ENCODE measurements around the gene PLCH2. TPM values are rescaled to one million over a fixed set of nuclear protein-coding genes. Genes with fewer than 3 reads are reported as not detected.

The PLCH2 gene
- polyA plus RNA-seq, 1 of the 3 experiments (the other 2 are of a cell fraction): 0.08 TPM

GRCh38 chr1:2462819-2463218 is 13.3 kb upstream of the PLCH2 start:
- TF ChIP-seq CHD2 (IDR thresholded peaks at IDR 0.05; ENCODE audit: low read length, partially characterized antibody): no peak
- no peak for TF ChIP-seq TEAD4 (IDR thresholded peaks at IDR 0.05; ENCODE audit: borderline replicate concordance, insufficient read depth)
- TF ChIP-seq USF1 (IDR thresholded peaks at IDR 0.05; ENCODE audit: borderline replicate concordance, low read depth): no peak
- TF ChIP-seq POLR2AphosphoS5 (IDR thresholded peaks at IDR 0.05; ENCODE audit: low read depth, low read length): no peak
- TF ChIP-seq SMC3 (IDR thresholded peaks at IDR 0.05; ENCODE audit: low read depth, low read length): no peak
- TF ChIP-seq FOXM1 (IDR thresholded peaks at IDR 0.05; ENCODE audit: low read depth): no peak
- no peak for TF ChIP-seq CTCF (IDR thresholded peaks at IDR 0.05)
- no peak for TF ChIP-seq ZBTB33 (IDR thresholded peaks at IDR 0.05; ENCODE audit: borderline replicate concordance, low read depth)
- TF ChIP-seq FOXJ3 (CRISPR knock-in tag; IDR thresholded peaks at IDR 0.05): no peak
- TF ChIP-seq GABPA (IDR thresholded peaks at IDR 0.05; ENCODE audit: low read depth): no peak
- no peak for TF ChIP-seq TAF1 (IDR thresholded peaks at IDR 0.05; ENCODE audit: borderline replicate concordance, low read depth, low read length)
- TF ChIP-seq USF2 (IDR thresholded peaks at IDR 0.05; ENCODE audit: borderline replicate concordance, low read depth, low read length): no peak
- TF ChIP-seq SIN3A (IDR thresholded peaks at IDR 0.05; ENCODE audit: borderline replicate concordance, low read depth, low read length): no peak
- TF ChIP-seq FOSL2 (IDR thresholded peaks at IDR 0.05; ENCODE audit: borderline replicate concordance, low read depth): no peak
- no peak for TF ChIP-seq NFIC (IDR thresholded peaks at IDR 0.05; ENCODE audit: borderline replicate concordance)
- no peak for TF ChIP-seq JUND (IDR thresholded peaks at IDR 0.05)
- TF ChIP-seq EP300 (IDR thresholded peaks at IDR 0.05; ENCODE audit: borderline replicate concordance in 1 of 2, low read depth in 1 of 2, low read length in 1 of 2): no peak
- TF ChIP-seq RXRA (IDR thresholded peaks at IDR 0.05; ENCODE audit: borderline replicate concordance, low read depth): no peak
- H3K9me2 ChIP-seq: no peaks in the 10 kb centered on the region
- H2AFZ ChIP-seq (ENCODE audit: low read depth): no peak overlapping the region
- no peaks in the 10 kb centered on the region for H3K27me3 ChIP-seq (ENCODE audit: insufficient read depth)
- no peaks in the 10 kb centered on the region for H3K9me3 ChIP-seq
- H4K20me1 ChIP-seq (ENCODE audit: insufficient read depth): no peaks in the 10 kb centered on the region
- no peak for DNase-seq
- no peaks in the 10 kb centered on the region for H3K36me3 ChIP-seq (replicated peaks in 1 of 2; ENCODE audit: control insufficient read depth in 1 of 2, insufficient read depth in 2 of 2, low read length in 1 of 2)
- no peak overlapping the region for H3K27ac ChIP-seq (ENCODE audit: low read depth in 2 of 2, low read length in 1 of 2)
- no peak overlapping the region for H3K9ac ChIP-seq
- no peaks in the 10 kb centered on the region for H3K79me2 ChIP-seq (ENCODE audit: insufficient read depth)
- 42% methylated on average over 13 of the region's 15 CpGs for WGBS (ENCODE audit: low lambda C conversion rate)
- ChIA-PET POLR2A (no interaction called here), CTCF (interaction anchor here (1.8 kb wide), 1 partner anchor 84 kb away, joined by 9 read pairs; no protein-coding TSS in a partner anchor)
- peaks cover 0 to 40% of the 10 kb centered on the region in 2 experiments; a peak in 1 of 4 replicates for H3K4me1 ChIP-seq (ENCODE audit: control insufficient read depth in 1 of 2, insufficient read depth in 2 of 2, low read depth in 1 of 2, low read length in 1 of 2)
- H3F3A ChIP-seq (replicated peaks; ENCODE audit: insufficient read depth): no peaks in the 10 kb centered on the region
- no peak overlapping the region for H3K4me3 ChIP-seq (ENCODE audit: low read depth in 2 of 2, low read length in 1 of 2)
- H3K4me2 ChIP-seq: no peak overlapping the region
